Progenitor cell of endocrine pancreas (in vitro differentiated cells): ENCODE results near the gene KCNMB2. TPM values are rescaled to one million over a fixed set of nuclear protein-coding genes. Genes with fewer than 3 reads are reported as not detected.

Source experiments
- DNase-seq: peaks from one replicate; pipeline ENCODE4 v3.0.0; 2021; ENCODE audit warnings: low spot score; ENCODE audit not compliant: unreplicated experiment
- H3K27ac Mint-ChIP-seq: 2 replicates; pipeline ENCODE4 v1.8.0; 2021; ENCODE audit warnings: mild to moderate bottlenecking, moderate library complexity, mixed read lengths
- H3K27me3 Mint-ChIP-seq: 2 replicates; pipeline ENCODE4 v1.8.0; 2021; ENCODE audit warnings: mixed read lengths
- H3K36me3 Mint-ChIP-seq: 2 replicates; pipeline ENCODE4 v1.8.0; 2022; ENCODE audit warnings: mixed read lengths; ENCODE audit not compliant: insufficient read depth
- H3K4me1 Mint-ChIP-seq: 2 replicates; pipeline ENCODE4 v1.8.0; 2021; ENCODE audit warnings: low read depth, mixed read lengths
- H3K4me3 Mint-ChIP-seq: 2 replicates; pipeline ENCODE4 v1.8.0; 2021; ENCODE audit warnings: low read depth, mild to moderate bottlenecking, moderate library complexity, mixed read lengths
- H3K9me3 Mint-ChIP-seq: 2 replicates; pipeline ENCODE4 v1.8.0; 2021; ENCODE audit warnings: low read depth, mixed read lengths
- total RNA-seq: library from RNA; stranded (reverse); gene quantifications from 2 replicates; pipeline ENCODE4 v1.2.1, GENCODE V29; 2021
- TF ChIP-seq, protein P1 (sequence below): fragments of 200-600 bp; sonication (generic); IDR thresholded peaks from one replicate; pipeline ENCODE4 v1.5.0; 2021; ENCODE audit warnings: antibody characterized with exemption, mild to moderate bottlenecking; ENCODE audit not compliant: unreplicated experiment

Gene KCNMB2
- total RNA-seq, 1 donor from 2014 or later, result not detected

GRCh38 chr3:178655488-178655887 is 119.3 kb downstream of the KCNMB2 start:
- Mint-ChIP-seq H3K4me1 (no peaks in the 10 kb centered on the region), H3K4me3 (no peak overlapping the region), H3K9me3 (peaks cover 11% of the 10 kb centered on the region), H3K27me3 (no peaks in the 10 kb centered on the region), H3K36me3 (peaks cover 2% of the 10 kb centered on the region), H3K27ac (no peak overlapping the region)
- no peak for DNase-seq
- TF ChIP-seq, protein P1, sequence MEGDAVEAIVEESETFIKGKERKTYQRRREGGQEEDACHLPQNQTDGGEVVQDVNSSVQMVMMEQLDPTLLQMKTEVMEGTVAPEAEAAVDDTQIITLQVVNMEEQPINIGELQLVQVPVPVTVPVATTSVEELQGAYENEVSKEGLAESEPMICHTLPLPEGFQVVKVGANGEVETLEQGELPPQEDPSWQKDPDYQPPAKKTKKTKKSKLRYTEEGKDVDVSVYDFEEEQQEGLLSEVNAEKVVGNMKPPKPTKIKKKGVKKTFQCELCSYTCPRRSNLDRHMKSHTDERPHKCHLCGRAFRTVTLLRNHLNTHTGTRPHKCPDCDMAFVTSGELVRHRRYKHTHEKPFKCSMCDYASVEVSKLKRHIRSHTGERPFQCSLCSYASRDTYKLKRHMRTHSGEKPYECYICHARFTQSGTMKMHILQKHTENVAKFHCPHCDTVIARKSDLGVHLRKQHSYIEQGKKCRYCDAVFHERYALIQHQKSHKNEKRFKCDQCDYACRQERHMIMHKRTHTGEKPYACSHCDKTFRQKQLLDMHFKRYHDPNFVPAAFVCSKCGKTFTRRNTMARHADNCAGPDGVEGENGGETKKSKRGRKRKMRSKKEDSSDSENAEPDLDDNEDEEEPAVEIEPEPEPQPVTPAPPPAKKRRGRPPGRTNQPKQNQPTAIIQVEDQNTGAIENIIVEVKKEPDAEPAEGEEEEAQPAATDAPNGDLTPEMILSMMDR, result no peak

GRCh38 chr3:178658694-178659325 is 122.6 kb downstream of the KCNMB2 start:
- DNase-seq, result no peak
- Mint-ChIP-seq H3K4me3 (no peak overlapping the region), H3K27me3 (no peaks in the 10 kb centered on the region), H3K9me3 (no peaks in the 10 kb centered on the region), H3K4me1 (peaks cover under 1% of the 10 kb centered on the region), H3K36me3 (no peaks in the 10 kb centered on the region), H3K27ac (no peak overlapping the region)
- TF ChIP-seq, protein P1, result no peak

GRCh38 chr3:178663201-178663934 is 127.1 kb downstream of the KCNMB2 start:
- Mint-ChIP-seq H3K4me1 (peaks cover 6% of the 10 kb centered on the region), H3K27ac (no peak overlapping the region), H3K27me3 (no peaks in the 10 kb centered on the region), H3K4me3 (no peak overlapping the region), H3K9me3 (no peaks in the 10 kb centered on the region), H3K36me3 (no peaks in the 10 kb centered on the region)
- TF ChIP-seq, protein P1, result no peak
- no peak for DNase-seq

GRCh38 chr3:178665747-178666146 is 129.5 kb downstream of the KCNMB2 start:
- Mint-ChIP-seq H3K4me3 (no peak overlapping the region), H3K9me3 (no peaks in the 10 kb centered on the region), H3K27ac (no peak overlapping the region), H3K27me3 (no peaks in the 10 kb centered on the region), H3K4me1 (peaks cover 14% of the 10 kb centered on the region), H3K36me3 (no peaks in the 10 kb centered on the region)
- no peak for DNase-seq
- TF ChIP-seq, protein P1, result no peak

DNA sequence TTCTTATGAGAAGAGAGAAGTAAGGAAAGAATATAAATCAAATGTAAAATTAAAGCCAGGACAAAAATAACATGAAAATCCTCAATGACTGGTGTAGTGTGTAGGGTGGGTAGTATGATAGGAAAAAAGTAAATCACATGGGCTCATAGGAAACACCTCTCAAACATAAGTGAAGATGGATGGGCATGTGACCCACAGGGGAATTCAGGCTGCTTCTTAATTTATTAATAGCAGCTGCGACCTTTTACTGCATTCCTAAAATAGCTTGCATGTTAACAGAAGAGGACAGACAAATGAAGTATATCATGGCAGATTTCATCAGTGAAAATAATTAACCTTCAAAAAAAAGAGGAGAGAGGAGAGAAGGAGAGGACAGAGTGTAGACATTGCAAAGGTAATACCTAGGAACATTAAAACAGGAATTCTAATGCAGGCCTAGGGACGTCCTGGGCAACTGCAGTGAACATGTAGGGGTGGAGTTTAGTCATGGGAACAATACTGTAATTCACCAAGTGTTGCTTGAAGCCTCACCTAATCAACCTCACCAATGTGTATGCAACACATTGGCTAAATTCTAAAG is 132.9 kb downstream of the KCNMB2 start:
- DNase-seq, result no peak
- no peaks in the 10 kb centered on the region for H3K27me3 Mint-ChIP-seq
- H3K27ac Mint-ChIP-seq, result no peak overlapping the region
- no peaks in the 10 kb centered on the region for H3K36me3 Mint-ChIP-seq
- peaks cover 14% of the 10 kb centered on the region for H3K4me1 Mint-ChIP-seq
- TF ChIP-seq, protein P1, result no peak
- no peaks in the 10 kb centered on the region for H3K9me3 Mint-ChIP-seq
- H3K4me3 Mint-ChIP-seq, result no peak overlapping the region
